Measurements from ENCODE around the gene KIF3C. TPM values are rescaled to one million over a fixed set of nuclear protein-coding genes. Genes with fewer than 3 reads are reported as not detected.
"Not testable (repeated sequence)": the region's sequence is repeated elsewhere in the genome, so short reads cannot be mapped to it uniquely, and the experiment has no call there.

The KIF3C gene
- 28.9 and 41.7 TPM in 2 replicates for total RNA-seq

GRCh38 chr2:25982273-25982967, at the start of gene KIF3C:
Gene KIF3C, minus strand, starts transcription at chr2:25982497. Its CDS starts 580 bp downstream, at chr2:25981917.
- no peak for DNase-seq (ENCODE audit: low read depth)

DNA sequence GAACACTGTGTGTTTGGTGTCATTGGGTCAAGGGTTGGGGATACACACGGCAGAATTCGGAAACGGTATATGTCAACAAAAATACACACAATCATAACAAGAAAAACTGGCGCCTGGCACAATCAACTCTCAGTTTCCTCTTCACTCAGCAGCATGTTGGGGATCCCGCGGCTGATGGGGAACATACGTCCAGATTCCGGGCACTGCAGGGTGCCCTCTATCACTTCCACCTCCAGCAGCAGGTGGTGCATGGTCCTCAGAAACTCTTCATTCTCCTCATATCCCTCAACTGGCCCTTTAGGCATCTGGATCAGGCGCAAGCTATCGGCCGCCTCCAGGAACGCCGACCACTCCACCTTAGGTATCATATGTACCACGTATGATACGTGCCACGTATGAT, 45.8 kb upstream of the KIF3C start:
- DNase-seq (ENCODE audit: low read depth): not testable (repeated sequence)

DNA sequence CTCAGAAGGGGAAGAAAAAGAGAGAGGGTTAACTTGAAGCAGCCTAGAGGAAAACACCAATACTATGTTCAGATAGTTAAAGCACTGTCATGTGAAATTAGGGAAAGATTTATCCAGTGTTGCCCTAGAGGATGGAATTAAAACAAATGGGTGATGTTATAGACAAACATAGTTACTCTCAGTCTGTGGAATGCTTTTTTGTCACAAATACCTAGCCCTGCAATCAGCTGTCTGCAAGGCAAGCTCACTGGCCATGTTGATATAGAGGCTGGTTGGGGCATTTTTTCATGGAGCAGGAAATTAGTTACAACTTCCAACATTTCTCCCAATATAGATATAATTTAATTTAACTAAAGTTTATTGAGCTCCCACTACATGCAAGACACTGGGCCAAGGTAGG, 43.2 kb upstream of the KIF3C start:
- no peak for DNase-seq (ENCODE audit: low read depth)

DNA sequence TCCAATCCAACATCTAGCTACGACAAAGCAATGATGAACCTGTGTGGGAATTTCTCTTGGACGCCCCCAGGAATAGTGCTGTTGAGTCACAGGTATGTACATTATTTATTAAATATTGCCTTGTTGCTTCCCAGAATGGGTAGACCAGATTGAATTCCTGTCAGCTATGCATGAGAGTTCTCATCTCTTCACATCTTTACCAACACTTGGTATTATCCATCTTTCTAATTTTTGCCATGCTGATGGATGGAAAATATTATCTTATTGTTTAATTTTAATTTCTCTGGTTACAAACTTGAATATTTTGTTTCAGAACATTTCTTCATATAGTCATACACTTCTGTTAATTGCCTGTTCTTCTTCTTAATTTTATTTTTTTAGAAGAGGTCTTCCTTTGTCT, 42.0 kb upstream of the KIF3C start:
- DNase-seq (ENCODE audit: low read depth): no peak

- DNase-seq (ENCODE audit: low read depth): no peak
These were observed 37.9 kb upstream of the KIF3C start for GRCh38 chr2:26020231-26020640.

DNA sequence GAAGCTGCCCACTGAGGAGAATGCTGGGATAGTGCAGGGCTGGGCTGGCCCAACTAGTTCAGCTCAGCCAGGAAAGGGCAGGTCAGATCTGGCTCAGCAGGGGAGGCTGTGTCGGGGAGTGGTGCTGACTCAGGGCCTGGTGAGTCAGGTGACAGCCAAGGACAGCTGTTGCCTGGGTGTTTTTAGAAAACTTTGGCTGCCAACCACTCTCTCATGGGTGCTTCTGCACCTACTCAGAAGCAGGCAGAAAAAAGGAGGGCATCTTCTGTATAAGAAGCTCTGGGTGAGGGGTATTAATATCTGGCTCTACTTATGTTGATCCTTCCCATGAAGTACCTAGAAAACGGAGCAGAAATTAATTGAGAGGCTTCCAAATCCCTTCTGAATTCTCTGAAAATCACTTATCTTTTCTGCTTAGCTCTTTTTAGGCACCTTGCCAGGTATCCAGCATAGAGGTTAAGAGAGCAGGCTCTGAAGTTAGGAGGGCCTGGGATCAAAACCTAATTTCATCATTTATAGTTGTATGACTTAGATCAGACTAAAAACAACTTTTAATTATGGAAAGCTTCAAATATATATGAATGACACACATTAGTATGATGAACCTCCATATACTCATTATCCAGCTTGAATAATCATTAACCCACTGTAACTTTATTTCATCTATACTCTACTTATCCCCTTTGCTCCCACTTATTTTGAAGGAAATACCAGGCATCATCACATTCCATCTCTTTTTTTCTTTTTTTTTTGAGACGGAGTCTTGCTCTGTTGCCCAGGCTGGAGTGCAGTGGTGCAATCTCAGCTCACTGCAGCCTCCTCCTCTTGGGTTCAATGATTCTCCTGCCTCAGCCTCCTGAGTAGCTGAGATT, 36.1 kb upstream of the KIF3C start:
- DNase-seq (ENCODE audit: low read depth): peak; percentile 95

- DNase-seq (ENCODE audit: low read depth): no peak
These were observed 35.3 kb upstream of the KIF3C start for GRCh38 chr2:26017464-26018183.

DNA sequence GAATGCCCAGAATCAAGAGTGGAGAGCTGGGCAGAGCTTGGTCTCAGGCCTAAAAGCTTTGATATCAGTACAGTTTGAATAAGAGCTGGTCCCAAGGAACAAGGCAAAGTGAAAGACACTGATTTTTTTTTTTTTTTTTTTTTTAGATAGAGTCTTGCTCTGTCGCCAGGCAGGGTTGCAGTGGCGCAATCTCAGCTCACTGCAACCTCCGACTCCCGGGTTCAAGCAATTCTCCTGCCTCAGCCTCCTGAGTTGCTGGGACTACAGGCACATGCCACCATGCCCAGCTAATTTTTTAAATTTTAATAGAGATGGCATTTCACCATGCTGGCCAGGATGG, 34.4 kb upstream of the KIF3C start:
- not testable (repeated sequence) for DNase-seq (ENCODE audit: low read depth)

GRCh38 chr2:26016012-26016705, 33.9 kb upstream of the KIF3C start:
- no peak for DNase-seq (ENCODE audit: low read depth)

DNA sequence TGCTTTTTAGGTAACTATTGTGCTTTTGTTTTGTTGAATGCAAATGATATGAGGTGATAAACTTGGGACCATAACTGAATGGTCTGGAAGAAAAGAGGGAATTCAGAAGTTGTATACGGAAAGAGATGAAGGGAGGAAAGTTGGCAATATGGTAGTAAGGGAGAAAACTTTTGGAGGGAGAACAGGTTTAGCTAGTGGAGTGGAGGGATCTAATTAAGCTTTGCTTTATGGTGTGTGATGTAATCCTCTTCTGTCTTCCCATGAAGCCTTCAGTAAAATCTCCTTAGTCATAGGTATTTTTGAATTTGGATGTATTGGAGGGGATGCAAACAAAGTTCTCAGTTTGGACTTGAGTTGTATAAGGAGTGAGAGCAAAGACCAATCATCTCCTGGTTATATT, 31.4 kb upstream of the KIF3C start:
- DNase-seq (ENCODE audit: low read depth): no peak

DNA sequence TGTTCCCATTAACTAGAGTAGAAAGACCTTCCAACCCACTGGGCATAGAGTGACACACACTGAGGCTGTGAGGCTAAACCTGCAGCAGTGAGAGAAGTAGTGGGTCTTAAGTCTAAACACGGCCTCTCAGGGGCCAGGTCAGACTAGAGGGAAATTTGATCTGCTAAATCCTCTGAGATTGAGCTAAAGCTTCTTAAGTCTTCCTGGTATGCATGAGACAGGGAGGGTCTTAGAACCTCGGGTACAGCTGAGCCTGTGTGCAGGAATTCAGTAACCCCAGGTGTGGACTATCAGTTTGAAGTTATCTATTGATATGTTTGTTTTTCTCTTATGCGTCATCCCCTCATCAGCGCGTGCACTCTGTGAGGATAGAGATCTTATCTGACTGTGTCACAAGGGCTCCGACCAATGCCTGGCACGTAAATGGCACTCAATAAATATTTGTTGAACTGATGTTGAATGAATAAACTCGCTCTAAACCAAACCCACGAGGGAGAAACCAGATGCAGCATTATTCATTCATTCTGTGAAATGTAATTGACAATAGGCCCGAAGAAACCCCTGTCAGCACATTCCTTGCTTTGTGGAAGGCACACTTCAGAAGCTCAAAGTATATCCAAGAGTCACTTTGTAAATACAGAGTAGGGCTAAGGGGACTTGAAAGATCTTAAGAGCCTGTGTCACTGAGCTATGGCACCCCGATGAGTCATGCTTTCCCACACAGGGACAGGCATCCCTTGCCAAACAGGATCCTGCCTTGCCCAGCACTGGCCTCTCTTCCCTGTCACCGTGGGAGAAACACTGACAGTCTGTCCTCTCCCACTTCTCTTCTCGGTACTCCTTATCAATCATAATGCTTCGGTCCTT, 29.9 kb upstream of the KIF3C start:
- DNase-seq (ENCODE audit: low read depth): peak; percentile 75

DNA sequence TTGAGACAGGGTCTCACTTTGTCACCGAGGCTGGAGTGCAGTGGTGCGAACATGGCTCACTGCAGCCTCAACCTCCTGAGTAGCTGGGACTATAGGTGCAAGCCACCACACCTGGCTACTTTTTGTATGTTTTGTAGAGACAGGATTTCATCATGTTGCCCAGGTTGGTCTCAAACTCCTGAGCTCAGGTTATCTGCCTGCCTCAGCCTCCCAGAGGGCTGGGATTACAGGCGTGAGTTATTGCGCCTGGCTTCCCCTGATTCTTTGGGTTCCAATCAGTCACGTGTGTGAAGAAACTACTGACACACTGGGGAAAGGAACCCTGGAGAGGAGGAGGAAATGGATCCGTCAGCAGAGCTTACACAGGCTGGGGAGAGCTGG, 29.3 kb upstream of the KIF3C start:
- DNase-seq (ENCODE audit: low read depth): no peak

DNA sequence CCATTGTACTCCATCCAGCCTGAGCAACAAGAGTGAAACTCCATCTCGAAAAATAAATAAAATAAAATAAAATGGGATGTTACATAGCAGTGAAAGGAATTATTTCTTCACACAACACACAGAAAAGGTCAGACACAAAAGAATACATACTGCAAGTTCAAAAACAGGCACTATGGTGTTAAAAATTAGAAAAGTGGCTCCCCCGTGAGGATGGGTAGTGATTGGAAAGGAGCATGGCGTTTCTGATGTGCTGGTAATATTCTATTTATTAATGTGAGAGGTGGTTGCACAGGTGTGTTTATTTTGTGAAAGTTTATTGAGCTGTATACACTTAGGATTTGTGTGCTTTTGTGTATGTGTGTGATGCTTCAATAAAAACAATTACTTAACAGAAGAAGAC, 28.6 kb upstream of the KIF3C start:
- DNase-seq (ENCODE audit: low read depth): no peak

DNA sequence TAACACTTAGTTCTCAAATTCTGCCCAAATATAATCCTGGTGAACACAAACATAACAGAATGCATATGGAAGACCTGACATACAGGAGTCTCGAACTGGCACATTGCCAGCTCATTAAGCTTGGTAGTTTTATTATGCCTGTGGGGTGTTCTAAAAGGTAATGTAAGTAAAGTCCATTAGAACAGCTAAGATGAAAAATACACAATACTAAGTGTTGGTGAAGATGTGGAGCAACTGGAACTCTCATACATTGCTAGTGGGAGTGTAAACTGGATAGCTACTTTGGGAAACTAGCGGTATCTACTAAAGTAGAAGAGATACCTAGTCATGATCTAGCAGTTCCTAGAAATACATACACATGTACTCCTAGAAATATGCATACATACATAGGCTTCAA, 27.3 kb upstream of the KIF3C start:
- DNase-seq (ENCODE audit: low read depth): no peak

- peak; percentile 87 for DNase-seq (ENCODE audit: low read depth)
These were observed 26.7 kb upstream of the KIF3C start for GRCh38 chr2:26008851-26009566.

DNA sequence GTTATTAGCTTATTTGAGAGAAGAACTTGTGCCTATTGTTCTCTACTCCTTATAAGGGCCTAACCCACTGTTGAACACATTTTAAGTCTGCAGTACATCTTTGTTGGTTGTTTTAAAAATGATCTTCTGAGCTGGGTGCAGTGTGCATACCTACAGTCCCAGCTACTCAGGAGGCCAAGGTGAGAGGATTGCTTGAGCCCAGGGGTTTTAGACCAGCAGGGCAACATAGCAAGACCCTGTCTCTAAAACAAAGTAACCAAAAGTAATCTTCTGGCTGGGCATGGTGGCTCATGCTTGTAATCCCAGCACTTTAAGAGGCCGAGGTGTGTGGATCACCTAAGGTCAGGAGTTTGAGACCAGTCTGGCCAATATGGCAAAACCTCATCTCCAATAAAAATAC, 25.8 kb upstream of the KIF3C start:
- no peak for DNase-seq (ENCODE audit: low read depth)

DNA sequence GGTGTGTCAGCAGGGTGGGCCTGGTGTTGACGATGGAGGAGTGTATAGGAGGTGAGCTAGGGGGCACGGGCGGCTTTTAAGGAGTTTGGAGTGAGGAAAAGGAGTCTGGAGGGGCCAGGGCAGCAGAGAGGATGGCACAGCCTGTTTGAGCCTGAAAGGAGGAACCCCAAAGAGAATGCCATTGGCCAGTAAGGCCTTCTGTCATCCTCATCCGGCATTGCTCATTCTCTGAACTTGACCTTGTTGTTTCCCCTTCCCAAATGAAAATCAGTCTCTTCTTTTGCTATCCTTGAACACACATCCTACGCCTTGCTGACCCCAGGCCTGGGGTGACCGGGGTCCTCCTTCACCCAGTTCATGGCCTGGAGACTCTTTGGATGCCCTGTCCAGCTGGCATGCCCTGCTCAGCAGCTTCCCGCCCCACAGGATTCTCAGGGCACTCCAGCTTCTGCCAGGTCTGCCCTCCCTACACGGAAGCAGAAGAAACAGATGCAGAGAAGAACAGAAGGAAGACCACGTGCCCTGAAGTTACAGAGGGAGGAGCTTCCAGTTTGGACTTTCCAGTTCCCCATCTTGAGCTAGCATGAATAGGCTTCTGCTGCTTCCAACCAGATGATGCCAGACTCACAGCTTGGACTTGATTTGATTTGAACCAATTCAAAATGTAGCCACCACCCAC, 20.5 kb upstream of the KIF3C start:
- DNase-seq (ENCODE audit: low read depth): no peak

- DNase-seq (ENCODE audit: low read depth): no peak
These were observed 19.6 kb upstream of the KIF3C start for GRCh38 chr2:26001743-26002351.

GRCh38 chr2:26000561-26001082, 18.3 kb upstream of the KIF3C start:
- no peak for DNase-seq (ENCODE audit: low read depth)
